GM19238 (cell line): ENCODE measurements around the gene EHMT1.
A peak's percentile ranks its signal among the peaks of the same experiment; 100 is the strongest.

Experiments used
- DNase-seq: peaks from one replicate; pipeline ENCODE4 v3.0.0; 2011; ENCODE audit warnings: low spot score; ENCODE audit not compliant: insufficient read length

The EHMT1 gene

DNA sequence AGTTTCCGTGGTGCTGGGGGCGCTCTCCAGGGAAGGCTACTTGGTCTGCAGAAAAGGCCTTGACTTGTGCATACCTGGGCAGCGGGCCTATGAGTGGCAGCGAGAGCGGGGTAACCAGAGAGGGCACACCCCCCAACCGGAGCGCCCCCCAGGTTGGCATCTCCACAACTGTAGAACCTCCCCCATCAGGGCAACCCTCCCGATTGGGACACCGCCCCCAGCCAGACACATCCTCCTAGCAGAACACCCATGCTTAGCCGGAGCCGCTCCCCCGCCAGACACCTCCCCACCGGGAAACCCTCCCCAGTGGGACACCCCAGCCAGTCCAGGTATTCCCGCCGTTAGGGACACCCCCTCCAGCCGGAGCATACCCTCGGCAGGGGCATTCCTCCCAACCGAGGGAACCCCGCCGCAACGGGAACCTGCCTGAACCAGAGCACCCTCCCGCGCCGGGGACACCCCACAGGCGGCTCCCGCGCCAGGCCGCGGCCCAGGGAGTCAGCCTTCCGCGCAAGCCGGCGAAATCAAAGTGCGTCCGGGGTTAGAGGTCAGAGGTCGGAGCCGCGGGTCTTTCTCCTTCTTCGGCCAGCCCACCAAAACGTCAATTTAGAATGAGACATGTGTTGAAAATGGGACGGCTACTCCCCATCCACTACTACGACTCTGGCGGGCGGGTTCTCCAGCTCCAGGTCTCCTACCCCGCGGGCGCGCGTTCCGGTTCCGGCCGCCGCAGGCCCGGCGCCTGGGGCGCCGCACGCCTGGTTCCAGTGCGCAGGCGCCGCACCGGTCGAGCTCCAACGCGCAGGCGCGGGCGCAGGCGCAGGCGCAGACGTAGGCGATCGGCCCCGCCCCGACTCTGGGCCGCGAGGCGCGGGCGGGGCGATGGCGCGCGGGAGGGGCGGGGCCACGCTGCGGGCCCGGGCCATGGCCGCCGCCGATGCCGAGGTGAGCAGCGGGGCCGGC, at the start of gene EHMT1:
EHMT1 (plus strand) TSS at position 901 of the 963 bp plus-strand sequence; CDS start at position 925, 24 bp downstream.
- DNase-seq: peak; percentile 98

DNA sequence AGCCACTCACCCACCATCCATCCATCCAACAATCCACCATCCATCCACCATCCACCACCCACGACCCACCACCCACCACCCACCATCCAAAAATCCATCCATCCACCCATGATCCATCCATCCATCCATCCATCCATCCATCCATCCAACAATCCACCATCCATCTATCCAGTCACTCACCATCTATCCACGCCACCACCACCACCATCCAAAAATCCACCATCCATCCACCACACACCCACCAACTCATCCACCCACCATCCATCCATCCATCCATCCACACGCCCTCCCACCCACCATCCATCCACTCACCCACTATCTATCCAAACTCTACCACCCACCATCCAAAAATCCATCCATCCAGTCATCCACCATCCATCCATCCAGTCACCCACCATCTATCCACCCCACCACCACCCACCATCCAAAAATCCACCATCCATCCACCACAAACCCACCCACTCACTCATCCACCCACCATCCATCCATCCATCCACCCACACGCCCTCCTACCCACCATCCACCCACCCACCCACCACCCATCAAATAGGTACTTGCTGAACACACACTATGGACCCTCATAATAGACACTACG, 49.1 kb upstream of the EHMT1 start:
- no peak for DNase-seq

DNA sequence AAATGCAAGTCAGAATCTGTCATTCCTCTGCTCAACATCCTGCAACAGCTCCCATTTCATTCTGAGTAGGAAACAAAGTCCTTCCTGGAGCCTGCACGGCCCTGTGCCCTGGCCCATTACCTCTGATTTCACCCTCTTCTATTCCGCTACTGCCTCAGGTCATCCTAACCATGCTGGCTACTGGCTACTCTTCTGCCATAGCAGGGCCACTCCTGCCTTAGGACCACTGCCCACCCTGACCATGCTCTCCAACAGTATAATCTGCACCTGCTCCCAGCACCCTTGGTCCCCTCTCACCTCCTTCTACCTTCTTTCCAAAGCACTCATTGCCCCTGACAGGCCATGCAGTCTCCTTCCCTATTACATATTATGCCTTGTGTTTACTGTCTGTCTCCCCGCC, 48.2 kb upstream of the EHMT1 start:
- DNase-seq: no peak

DNA sequence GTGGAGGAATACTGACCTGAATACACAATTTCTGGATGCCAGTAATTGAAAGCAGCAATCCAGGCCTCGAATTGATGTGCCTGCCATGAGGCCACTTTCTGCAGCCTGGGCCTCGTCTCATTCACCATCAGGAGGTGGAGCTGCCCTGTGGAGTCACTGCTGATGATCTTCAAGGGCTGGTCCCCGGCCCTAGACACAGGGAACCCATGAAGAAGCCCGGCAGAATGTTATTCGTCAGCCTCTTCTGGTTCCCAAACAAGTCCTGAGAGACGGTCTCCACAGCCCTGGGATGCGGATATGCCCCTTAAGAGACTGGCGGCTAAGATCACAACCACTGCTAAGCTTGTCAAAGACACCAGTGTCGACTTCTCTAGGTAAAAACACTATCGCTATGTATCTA, 44.6 kb upstream of the EHMT1 start:
- no peak for DNase-seq

GRCh38 chr9:137575364-137575715, 43.5 kb upstream of the EHMT1 start:
- no peak for DNase-seq

GRCh38 chr9:137575716-137576411, 42.9 kb upstream of the EHMT1 start:
- no peak for DNase-seq

DNA sequence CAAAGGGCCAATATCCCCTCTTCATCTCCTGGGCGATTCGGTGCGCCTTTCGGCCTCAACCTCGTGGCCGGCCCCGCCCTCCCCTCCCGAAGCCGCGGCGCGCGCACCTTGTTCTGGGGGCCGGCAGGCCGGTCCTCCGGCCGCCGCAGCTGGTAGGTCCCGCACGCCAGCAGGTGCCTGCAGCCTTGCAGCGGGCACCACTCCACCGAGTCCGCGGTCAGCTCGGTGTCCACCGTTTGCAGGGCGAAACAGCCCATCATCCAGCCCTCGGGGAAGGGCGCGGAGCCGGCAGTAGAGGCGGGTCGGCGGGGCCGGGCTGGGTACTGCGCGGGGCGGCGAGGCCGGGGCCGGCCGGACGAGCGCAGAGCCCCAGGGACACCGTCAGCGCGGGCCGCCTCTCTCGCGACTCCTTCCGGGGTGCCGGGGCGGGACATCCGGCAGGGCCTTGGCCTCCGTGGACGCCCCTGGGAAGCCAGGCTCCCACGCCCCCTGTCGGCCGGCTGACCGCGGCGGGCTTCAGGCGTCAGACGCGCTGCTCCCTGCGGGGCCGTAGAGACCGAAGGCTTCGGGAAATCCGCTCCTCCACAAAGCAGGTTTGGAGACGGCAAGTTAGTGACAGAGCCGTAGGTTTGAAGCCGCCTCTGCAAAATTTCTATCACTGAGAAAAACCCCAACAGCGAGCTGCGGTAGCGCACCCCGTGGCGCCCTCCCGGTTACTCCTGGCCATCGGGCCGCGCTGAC, 40.1 kb upstream of the EHMT1 start, which contains the start of gene DPH7:
DPH7 (minus strand) TSS at position 408 of the 741 bp plus-strand sequence; CDS start at position 260, 148 bp downstream.
- DNase-seq: peak; percentile 100

GRCh38 chr9:137579259-137579604, 39.6 kb upstream of the EHMT1 start:
- DNase-seq: no peak

GRCh38 chr9:137580209-137580953, 38.4 kb upstream of the EHMT1 start:
- DNase-seq: no peak

- no peak for DNase-seq
Observed at GRCh38 chr9:137580954-137581322, 37.9 kb upstream of the EHMT1 start.

DNA sequence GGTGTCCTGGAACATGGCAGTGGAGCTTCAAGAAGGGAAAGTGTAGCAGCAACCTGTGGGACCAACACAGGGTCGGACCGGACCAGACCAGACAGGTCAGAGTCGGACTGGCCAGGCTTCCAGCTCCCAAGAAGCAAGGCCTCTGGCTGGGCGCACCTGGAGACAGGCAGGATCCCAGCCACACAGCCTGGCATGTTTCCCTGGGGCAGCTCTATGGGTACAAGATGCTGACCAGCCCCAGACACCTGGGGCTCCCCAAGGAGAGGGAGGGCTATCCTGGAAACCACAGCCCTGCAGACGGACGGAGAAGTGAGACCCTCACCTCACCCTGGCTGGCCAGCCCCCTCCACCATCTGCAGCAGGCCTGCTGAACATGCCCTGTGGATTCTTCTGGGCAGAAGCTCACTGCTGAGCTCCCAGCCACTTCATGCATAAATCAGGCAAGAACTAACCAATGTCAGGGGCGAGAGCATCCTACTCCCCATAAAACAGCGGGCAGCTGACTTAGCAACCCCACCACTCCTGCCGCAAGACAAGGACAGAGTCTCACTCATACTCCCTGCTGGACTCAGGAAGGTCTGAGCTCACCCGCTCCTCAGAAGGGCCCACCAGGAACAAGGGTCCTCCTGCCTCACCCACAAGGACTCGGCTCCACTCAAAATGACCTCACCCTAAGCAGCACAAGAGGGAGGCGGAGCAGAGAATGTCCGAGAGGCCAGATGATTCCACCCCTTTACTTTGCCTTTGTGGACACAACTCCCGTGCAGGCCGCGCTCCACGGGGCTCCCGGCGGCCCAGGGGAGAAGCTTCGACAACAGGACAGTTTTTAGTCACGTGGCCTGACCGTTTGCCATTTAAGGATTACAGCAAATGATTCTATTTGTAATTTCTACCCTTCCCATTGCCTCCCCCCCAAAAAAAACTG, 37.2 kb upstream of the EHMT1 start:
- DNase-seq: no peak

- no peak for DNase-seq
Observed at GRCh38 chr9:137582286-137582860, 36.4 kb upstream of the EHMT1 start.

- no peak for DNase-seq
Observed at GRCh38 chr9:137583347-137583746, 35.5 kb upstream of the EHMT1 start.

GRCh38 chr9:137583957-137584356, 34.8 kb upstream of the EHMT1 start:
- no peak for DNase-seq

- DNase-seq: no peak
Observed at GRCh38 chr9:137586854-137587253, 32.0 kb upstream of the EHMT1 start.

GRCh38 chr9:137588311-137588710, 30.5 kb upstream of the EHMT1 start:
- DNase-seq: no peak

DNA sequence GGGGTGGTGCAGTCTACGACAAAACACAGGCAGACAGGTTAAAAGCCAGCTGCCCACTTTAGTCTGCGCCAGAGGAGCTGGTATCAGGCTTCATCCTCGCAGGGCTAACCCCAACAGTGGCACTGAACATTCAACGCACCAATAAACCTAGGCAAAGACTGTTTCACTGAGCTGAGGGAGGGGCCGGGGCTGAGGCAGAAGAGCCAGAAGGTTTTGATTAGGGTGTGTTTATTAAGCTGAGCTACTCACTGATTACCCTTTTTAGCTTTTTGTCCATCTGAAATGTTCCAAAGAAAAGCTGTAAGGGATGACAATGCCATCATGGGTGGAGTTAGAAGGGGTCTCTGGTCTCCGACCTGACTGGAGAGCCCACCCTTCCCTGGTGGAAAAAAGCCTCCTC, 29.9 kb upstream of the EHMT1 start:
- no peak for DNase-seq

DNA sequence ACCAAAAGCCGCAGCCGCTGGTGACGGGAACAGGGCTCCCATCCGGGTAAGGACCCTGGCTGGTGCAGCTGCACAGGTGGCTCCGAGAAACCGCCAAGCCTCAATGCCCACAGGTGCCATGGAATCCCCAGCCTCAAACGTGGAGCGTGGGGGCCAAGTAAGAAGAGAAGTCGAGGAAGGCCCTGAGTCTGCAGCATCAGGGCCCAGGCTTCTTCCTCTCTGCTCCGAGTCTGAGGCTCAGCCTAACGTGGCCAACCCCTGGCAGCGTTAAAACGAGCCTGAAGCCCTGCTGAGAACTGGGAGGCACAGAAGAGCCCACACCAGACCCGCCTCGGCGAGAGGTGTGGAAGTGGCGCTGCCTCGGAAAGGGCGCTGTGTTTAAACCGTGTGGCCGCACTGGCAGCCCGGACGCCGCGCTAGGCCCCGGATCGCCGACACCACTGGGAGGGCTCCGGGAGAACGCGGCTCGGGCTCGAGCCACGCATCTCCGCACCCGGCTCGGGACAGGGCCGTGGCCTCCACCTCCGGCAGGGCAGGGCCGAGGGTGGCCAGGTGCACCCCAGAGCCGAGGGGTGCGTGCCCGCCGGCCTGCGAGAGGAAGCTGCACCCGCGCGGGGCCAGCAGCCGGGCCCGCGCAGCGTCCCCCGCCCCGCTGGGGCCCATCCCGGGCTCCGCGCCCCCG, 29.2 kb upstream of the EHMT1 start:
- DNase-seq: peak; percentile 39

- DNase-seq: no peak
Observed at GRCh38 chr9:137590123-137590468, 28.7 kb upstream of the EHMT1 start.
